Panc1 (cell line): ENCODE data around the gene SV2C. TPM values are rescaled to one million over a fixed set of nuclear protein-coding genes. Genes with fewer than 3 reads are reported as not detected.

Source experiments
- ATAC-seq: fragments of 200-7000 bp; cut with Tn5 transposase; 2 replicates; pipeline ENCODE4 v1.9.1; 2020; ENCODE audit warnings: mild to moderate bottlenecking, moderate library complexity
- BruUV-seq: library from RNA; stranded (reverse); fragments of 400-500 nt; replicated peaks from 2 replicates; lab custom pipeline; 2021; lab: Mats Ljungman, UMichigan
- CTCF ChIA-PET: fragments of 300-600 bp; sonication (Branson Sonifier 250); formaldehyde crosslinking; loops from one replicate; lab custom pipeline; 2022; ENCODE audit warnings: antibody characterized with exemption; lab: Charles Lee
- POLR2A ChIA-PET: fragments of 300-600 bp; sonication (Branson Sonifier 250); formaldehyde crosslinking; loops from one replicate; lab custom pipeline; 2022; ENCODE audit warnings: antibody characterized with exemption; lab: Charles Lee
- DNase-seq: peaks from one replicate; pipeline ENCODE4 v3.0.0-alpha.2; 2010; ENCODE audit warnings: low read depth, low spot score
- H3K27ac ChIP-seq: 2 replicates; pipeline ENCODE4 v1.5.1; 2011; ENCODE audit warnings: mild to moderate bottlenecking, low read length, inconsistent platforms
- H3K27me3 ChIP-seq: fragments of 200-500 bp; sonication (Bioruptor generic); 2 replicates; pipeline ENCODE4 v1.6.0; 2014; ENCODE audit warnings: low read length, inconsistent platforms; ENCODE audit not compliant: control insufficient read depth, insufficient read depth
- H3K36me3 ChIP-seq: fragments of 200-500 bp; sonication (Bioruptor generic); 2 replicates; pipeline ENCODE4 v1.5.1; 2014; ENCODE audit warnings: inconsistent platforms, mild to moderate bottlenecking, low read length, moderate library complexity; ENCODE audit not compliant: control insufficient read depth, insufficient read depth
- H3K4me1 ChIP-seq: 2 replicates; pipeline ENCODE4 v1.5.1; 2011; ENCODE audit warnings: inconsistent platforms, mild to moderate bottlenecking, low read length, moderate library complexity; ENCODE audit not compliant: control insufficient read depth, insufficient read depth
- H3K4me3 ChIP-seq, 2 experiments: 2 replicates each; pipeline ENCODE4 v1.5.1; 2011 to 2012; ENCODE audit warnings: low read depth in 2 of 2, low read length in 2 of 2, mild to moderate bottlenecking in 2 of 2, inconsistent platforms in 1 of 2, moderate library complexity in 1 of 2
- H3K9me3 ChIP-seq: fragments of 200-500 bp; sonication (Bioruptor generic); 2 replicates; pipeline ENCODE4 v1.5.1; 2014; ENCODE audit warnings: low read depth, mild to moderate bottlenecking, inconsistent platforms, low read length, moderate library complexity; ENCODE audit not compliant: control insufficient read depth, insufficient read depth
- POLR2AphosphoS5 ChIP-seq: IDR thresholded peaks from 2 replicates; pipeline ENCODE4 v1.6.1; 2012; ENCODE audit warnings: mild to moderate bottlenecking, low read depth, low read length, moderate library complexity
- REST ChIP-seq, 2 experiments: IDR thresholded peaks; 2 replicates each; pipeline ENCODE4 v1.6.1; 2011 to 2012; ENCODE audit warnings: low read depth in 2 of 2, control low read depth in 1 of 2, low read length in 1 of 2, mild to moderate bottlenecking in 1 of 2, moderate library complexity in 1 of 2; ENCODE audit not compliant: insufficient read depth in 1 of 2
- SIN3A ChIP-seq: IDR thresholded peaks from 2 replicates; pipeline ENCODE4 v1.6.1; 2012; ENCODE audit warnings: low read depth, mild to moderate bottlenecking, low read length, moderate library complexity, borderline replicate concordance; ENCODE audit not compliant: insufficient read depth
- TCF7L2 ChIP-seq: IDR thresholded peaks from 2 replicates; pipeline ENCODE4 v1.6.1; 2011; ENCODE audit warnings: mild to moderate bottlenecking, low read depth, low read length, inconsistent platforms
- in situ Hi-C: cut with HindIII; loops from 2 replicates; pipeline ENCODE4 v1.10.0; 2016; ENCODE audit warnings: low sequenced_read_pairs, low pct_unique_long_range_greater_than_20kb
- intact Hi-C: fragments of 100-400 bp; cut with micrococcal nuclease; formaldehyde crosslinking; loops from one replicate; pipeline ENCODE4 v1.10.0; 2022; ENCODE audit not compliant: unreplicated experiment
- total RNA-seq: library from RNA; stranded (reverse); gene quantifications from one replicate; pipeline ENCODE4 v1.2.1, GENCODE V29; 2021; ENCODE audit not compliant: unreplicated experiment
- TF ChIP-seq, protein P1 (sequence below): fragments of 450-650 bp; IDR thresholded peaks from 2 replicates; pipeline ENCODE4 v1.5.1; 2017; ENCODE audit warnings: mild to moderate bottlenecking

The SV2C gene
- total RNA-seq, 1 experiment from 2014 or later, result not detected

- H3K4me3 ChIP-seq, result no peak overlapping the region
- peaks cover 22% of the 10 kb centered on the region for H3K27me3 ChIP-seq
- no peak for ATAC-seq
- no TSS peak for BruUV-seq
- POLR2A ChIA-PET, result no interaction called here
- intact Hi-C loops (no loop called here), in situ Hi-C loops (no loop called here)
- CTCF ChIA-PET, result no interaction called here
- DNase-seq, result peak; percentile 30
- no peak overlapping the region for H3K27ac ChIP-seq
- H3K36me3 ChIP-seq, result no peaks in the 10 kb centered on the region
- H3K4me1 ChIP-seq, result no peaks in the 10 kb centered on the region
- H3K9me3 ChIP-seq, result no peaks in the 10 kb centered on the region
- TF ChIP-seq TCF7L2, result no peak
- no peak for TF ChIP-seq SIN3A
- TF ChIP-seq, protein P1, sequence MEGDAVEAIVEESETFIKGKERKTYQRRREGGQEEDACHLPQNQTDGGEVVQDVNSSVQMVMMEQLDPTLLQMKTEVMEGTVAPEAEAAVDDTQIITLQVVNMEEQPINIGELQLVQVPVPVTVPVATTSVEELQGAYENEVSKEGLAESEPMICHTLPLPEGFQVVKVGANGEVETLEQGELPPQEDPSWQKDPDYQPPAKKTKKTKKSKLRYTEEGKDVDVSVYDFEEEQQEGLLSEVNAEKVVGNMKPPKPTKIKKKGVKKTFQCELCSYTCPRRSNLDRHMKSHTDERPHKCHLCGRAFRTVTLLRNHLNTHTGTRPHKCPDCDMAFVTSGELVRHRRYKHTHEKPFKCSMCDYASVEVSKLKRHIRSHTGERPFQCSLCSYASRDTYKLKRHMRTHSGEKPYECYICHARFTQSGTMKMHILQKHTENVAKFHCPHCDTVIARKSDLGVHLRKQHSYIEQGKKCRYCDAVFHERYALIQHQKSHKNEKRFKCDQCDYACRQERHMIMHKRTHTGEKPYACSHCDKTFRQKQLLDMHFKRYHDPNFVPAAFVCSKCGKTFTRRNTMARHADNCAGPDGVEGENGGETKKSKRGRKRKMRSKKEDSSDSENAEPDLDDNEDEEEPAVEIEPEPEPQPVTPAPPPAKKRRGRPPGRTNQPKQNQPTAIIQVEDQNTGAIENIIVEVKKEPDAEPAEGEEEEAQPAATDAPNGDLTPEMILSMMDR, result peak; percentile 45
- TF ChIP-seq POLR2AphosphoS5, result no peak
These were observed 8.6 kb upstream of the SV2C start for GRCh38 chr5:76074487-76075065.

- H3K4me3 ChIP-seq, result peak overlapping the region; percentile 7 to 37; a peak in 2 of 4 replicates
- ChIA-PET POLR2A (no interaction called here), CTCF (no interaction called here)
- in situ Hi-C loops, result no loop called here
- no peaks in the 10 kb centered on the region for H3K36me3 ChIP-seq
- no peaks in the 10 kb centered on the region for H3K9me3 ChIP-seq
- DNase-seq (no peak), ATAC-seq (no peak)
- TF ChIP-seq, protein P1, result no peak
- TF ChIP-seq POLR2AphosphoS5 (no peak), REST (IDR thresholded peaks at IDR 0.05; ENCODE audit: insufficient read depth in 1 of 2, low read depth in 2 of 2, low read length in 1 of 2) (no peak)
- H3K27ac ChIP-seq, result no peak overlapping the region
- intact Hi-C loops, result no loop called here
- no TSS peak for BruUV-seq
- H3K27me3 ChIP-seq, result peaks cover 67% of the 10 kb centered on the region
- H3K4me1 ChIP-seq, result peaks cover 22% of the 10 kb centered on the region
These were observed 1.1 kb upstream of the SV2C start for GRCh38 chr5:76081811-76082771.
